GM12892 (cell line): ENCODE data around the gene DUSP1.
"Not testable (repeated sequence)": the region's sequence is repeated elsewhere in the genome, so short reads cannot be mapped to it uniquely, and the experiment has no call there.

Experiments
- DNase-seq: peaks from one replicate; pipeline ENCODE4 v3.0.0; 2011; ENCODE audit not compliant: insufficient read length
- FAIRE-seq: peaks from 2 replicates; lab custom pipeline; 2011; peaks lifted over from hg19 to GRCh38; lab: Jason Lieb, UNC
- POLR2A ChIP-seq: IDR thresholded peaks from 2 replicates; pipeline ENCODE4 v1.6.1; 2011; ENCODE audit warnings: low read depth, low read length, control low read depth
- POLR2AphosphoS5 ChIP-seq: IDR thresholded peaks from 2 replicates; pipeline ENCODE4 v1.6.1; 2011; ENCODE audit warnings: low read depth, low read length, control low read depth
- TAF1 ChIP-seq: IDR thresholded peaks from 2 replicates; pipeline ENCODE4 v1.6.1; 2011; ENCODE audit warnings: low read depth, mild to moderate bottlenecking, control low read depth, low read length, borderline replicate concordance

DUSP1 gene

DNA sequence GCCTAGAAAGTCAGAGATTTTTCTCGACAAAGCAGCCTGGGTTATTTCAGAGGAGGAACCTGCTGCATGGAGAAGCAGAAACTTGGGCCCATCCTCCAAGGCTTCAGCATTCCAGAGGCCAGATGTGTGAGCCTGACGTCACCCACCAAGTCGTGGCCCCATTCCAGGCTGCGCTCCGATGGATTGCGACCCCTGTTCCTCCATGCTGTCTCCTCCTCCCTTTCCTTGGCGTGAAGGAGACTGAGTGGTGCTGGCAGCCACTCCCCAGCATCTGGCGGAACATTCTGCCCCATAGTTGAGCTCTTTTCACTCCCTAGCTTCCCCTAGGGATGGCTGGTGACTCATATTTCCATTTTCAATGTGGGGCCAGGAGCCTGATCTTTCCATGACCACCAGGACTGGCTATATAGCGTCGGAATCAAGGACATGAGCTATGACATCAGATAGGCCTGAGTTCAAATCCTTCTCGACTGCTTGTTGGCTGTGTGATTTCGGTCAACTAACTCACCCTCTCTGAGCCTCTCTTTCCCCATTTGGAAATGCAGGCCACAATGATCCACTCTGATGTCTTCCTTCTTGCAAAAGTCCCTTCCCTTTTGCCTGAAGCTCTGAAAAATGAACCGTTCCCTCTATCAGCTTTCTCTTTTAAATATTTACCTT is 24.5 kb upstream of the DUSP1 start:
- DNase-seq = no peak
- no peak for FAIRE-seq
- TF ChIP-seq TAF1 (no peak), POLR2AphosphoS5 (no peak), POLR2A (no peak)

DNA sequence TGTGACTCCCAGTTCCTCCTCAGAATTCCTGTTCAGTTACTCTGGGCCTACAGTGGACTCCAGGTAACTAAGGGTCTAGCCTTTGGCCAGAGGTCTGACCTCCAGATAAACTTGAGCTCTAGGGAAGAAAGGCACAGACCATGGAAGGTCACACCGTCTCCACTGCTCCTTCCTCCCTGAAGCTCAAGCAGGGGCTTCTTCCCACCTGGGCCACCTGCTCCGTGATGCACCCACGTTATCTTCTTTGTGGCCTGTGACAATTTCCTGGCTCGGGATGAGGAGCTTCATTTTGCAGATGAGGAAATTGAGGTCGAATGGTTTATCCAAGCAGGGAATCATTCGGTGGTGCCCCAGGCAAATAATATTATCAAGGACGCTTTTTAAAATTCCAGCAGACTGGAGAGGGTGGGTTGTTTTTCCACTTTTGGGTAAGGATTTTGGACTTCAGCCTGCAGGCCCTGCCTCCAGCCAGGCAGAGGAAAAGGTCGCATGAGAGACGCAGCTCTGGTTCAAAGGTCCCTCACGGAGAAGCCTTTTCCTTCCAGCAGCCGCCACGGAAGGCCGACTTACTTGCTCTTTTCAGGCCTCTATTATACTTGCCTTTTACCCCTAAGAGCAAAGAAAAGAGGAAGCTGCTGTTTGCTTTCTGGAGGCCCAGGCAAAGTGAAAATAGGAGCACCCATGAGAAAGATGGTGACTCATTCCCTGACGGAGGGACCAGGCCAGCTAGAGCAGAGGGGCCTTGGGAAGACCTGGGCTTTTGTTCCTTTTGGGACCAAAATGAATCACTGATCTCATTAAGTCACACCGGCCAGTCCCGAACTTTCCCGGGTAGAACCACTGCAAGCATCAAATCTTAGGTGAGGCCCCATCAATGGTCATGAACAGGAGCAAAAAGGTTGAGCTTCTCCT is 22.8 kb upstream of the DUSP1 start:
- FAIRE-seq (no peak), DNase-seq (no peak)
- TF ChIP-seq POLR2A (no peak), TAF1 (no peak)

DNA sequence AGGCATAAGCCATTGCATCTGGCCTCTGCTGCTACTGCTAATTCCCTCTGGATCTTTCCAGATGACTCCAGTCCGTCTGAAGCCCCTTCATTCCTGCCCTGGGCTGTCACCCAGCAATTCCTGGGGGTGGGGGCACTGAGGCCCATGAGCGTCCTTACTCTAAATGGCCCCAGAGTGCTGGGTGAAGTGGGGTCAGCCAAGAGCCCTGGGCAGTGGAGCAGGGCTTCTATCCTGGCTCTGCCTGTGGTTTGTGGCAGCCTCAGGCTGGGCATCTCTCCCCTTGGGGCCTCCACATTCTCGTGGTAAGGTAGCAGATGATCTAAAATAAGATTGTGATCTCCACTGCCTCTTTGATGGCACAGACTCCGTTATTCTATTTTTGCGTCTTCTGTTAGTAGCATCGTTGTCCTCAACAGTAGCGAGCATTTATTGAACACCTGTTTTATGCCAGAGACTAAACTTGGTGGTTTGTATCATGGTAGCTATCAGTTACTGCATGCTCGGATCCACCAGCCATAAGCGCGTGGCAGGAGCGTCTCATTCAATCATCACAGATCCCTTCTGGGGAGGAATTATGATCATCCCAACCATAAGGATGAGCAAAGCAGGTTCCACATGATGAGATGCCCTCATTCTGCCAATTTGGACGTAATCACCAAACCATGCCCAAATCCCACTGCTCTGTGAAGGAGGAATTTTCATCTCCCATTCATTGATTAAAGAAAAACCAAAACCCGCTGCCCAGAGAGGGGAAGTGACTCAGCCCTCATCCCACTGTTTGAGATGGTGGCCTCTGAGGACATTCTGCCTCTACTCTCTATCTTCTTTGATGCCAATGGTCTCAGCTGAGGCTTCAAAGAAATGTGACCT is 21.9 kb upstream of the DUSP1 start:
- DNase-seq = no peak
- no peak for FAIRE-seq
- TF ChIP-seq TAF1 = no peak
- no peak for TF ChIP-seq POLR2AphosphoS5
- TF ChIP-seq POLR2A = no peak

DNA sequence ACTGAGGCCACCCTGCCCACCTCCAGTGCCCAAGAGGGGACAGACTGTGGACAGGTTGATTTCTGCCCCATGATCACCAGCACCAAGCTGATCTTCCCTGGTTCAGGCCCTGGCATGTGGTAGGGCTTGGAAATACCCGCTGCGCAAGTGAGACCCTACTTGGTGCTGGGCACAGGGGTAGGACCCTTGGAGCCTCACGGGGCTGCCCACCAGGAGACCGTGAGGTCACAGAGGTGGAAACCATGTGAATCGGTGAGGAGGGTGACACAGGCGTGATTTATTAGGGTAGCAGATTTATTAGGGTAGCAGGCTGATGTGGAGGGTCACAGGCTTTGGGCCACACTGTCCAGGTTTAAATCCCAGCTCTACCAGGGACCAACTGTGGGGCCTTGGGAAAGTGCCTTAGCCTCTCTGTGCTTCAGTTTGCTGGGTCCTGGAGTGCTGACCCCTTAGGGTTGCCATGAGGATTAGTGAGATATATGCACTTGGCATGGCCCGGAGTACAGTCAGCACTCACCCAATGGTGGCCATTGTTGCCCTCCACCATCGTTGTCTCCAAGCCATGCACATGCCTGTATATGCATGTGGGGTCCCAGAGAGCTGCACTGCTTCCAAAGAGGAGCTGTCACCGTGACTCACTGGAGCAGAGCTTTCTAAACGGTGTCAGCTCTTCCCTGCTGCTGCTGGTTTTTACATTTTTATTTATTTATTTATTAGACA is 20.9 kb upstream of the DUSP1 start:
- FAIRE-seq (no peak), DNase-seq (no peak)
- no peak for TF ChIP-seq POLR2A

DNA sequence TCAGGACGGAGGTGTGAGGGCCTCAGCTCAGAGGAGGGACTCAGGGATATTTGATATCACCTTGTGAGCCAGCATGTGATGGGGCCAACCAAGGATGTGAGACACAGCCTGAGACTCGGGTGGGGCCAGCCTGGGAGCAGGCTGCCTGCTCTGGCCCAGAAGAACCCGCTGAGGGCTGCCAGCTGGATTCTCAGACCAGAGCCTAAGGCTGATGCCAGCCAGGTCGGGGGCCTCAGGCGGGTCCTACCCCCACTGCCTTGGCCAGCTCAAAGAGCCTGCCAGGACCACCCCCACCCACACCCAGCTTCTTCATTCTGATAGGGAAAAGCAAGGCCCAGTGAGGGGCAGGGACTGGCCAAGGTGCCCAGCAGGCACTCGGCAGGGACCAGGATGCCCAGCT is 20.3 kb upstream of the DUSP1 start:
- TF ChIP-seq POLR2A = no peak
- TF ChIP-seq TAF1 = no peak
- no peak for TF ChIP-seq POLR2AphosphoS5
- FAIRE-seq = no peak
- DNase-seq = no peak

DNA sequence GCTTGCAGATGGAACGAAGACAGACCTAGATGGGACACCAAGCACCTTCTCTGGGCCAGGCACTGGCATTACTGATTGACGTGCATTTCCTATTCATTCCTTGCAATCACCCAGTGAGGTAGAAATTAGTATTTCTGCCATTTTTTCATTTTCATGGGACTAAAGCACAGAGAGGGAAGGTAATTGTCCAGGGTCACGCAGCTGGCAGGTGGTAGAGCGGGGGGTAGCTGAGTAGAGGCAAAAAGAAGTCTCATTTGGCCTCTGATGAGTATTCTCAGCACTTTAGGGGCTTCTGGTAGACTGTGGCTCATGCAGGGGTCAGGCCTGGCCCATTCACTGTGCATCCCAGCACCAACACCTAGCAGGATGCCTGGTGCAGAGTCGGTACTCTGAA is 19.5 kb upstream of the DUSP1 start:
- no peak for DNase-seq
- no peak for FAIRE-seq
- TF ChIP-seq TAF1 = no peak
- TF ChIP-seq POLR2A = no peak
- no peak for TF ChIP-seq POLR2AphosphoS5

DNA sequence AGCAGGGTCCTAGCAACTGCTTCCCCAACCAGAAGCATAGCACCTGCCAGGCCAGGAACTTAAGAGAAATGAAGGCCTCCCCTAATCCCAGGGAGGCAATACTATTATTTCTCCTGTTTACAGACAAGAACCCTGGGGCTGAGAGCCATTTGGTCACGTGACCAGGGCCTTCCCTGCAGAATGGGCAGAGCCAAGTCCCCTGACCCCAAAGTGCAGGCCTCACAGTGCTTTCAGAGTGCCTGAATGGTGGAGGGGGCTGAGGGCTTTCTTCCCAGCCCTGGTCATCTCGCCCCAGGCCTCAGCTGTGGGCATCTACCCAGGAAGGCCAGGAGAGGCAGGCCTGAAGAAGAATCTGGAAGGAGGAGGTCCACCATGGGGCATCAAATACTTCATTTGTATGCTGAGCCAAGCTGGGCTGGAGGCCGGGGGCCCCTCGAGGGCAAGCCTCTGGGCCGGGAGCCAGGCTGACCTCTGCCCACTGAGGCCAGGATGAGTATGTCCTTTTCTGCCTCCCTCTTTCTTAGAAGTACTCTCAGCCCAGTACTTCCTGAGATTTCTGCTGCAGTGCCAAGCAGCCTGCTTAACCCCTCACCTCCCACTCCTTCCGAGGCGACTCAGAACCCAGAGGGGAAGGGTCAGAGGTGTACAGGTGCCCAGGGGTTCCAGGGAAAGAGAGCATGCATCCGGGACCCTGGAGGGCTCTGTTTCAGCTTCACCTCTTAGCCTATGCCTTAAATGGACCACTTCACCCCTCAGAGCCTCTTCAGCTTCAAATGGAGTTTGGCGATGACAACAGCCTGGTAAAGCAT is 18.9 kb upstream of the DUSP1 start:
- DNase-seq (no peak), FAIRE-seq (no peak)
- no peak for TF ChIP-seq POLR2AphosphoS5
- TF ChIP-seq TAF1 = no peak
- no peak for TF ChIP-seq POLR2A

DNA sequence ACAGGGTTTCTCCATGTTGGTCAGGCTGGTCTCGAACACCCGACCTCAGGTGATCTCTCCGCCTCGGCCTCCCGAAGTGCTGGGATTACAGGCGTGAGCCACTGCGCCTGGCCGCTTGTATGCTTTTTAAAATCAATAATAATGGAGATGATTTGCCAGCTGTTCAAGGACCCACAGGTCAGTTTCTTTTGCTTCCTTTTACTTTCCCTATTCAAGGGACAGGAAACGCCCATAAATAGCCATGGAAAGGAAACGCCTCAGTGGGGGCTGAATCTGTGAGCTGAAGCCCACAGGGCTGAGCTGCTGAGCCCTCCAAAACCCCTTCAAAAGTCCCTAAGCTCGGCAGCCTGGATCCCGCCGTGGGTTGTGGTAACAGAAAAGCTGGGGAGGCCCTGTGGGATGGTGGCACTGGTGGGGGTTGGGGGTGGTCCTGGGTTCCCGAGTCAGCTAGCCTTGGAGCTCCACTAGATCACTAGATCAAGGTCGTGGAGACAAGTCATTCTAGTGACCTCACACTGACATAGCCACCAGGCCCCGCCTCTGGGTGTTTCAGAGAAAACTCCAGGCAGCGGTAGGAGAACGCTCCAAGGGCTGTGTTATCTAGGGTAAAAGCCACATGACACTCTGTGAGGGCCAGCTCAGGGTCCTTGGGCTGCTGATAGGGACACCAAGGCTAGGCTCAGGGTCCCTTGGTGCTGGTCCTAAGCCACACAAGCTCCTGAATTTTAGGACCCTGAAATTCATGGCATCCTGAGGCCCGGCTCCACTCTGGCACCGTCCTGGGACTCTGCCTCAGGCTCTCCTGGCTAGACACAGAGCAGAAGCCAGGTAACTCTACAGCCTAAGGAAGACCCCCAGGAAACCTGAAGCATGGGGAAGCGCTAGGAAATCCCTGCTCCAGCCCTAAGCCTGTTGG is 18.0 kb upstream of the DUSP1 start:
- TF ChIP-seq POLR2AphosphoS5 (no peak), TAF1 (no peak), POLR2A (no peak)
- FAIRE-seq = no peak
- no peak for DNase-seq

DNA sequence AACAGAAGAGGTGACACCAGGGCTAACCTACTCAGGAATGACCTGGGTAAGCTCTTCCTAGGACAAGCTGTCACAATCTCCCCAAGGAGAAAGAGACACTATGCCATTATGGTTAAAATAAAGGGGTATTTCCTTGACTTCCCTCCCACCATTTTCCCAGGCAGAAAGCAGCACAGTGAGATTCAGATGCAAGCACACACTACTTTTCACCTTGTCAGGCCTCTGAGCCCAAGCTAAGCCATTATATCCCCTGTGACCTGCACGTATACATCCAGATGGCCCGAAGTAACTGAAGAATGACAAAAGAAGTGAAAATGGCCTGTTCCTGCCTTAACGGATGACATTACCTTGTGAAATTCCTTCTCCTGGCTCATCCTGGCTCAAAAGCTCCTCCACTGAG is 16.5 kb upstream of the DUSP1 start:
- FAIRE-seq, DNase-seq: not testable (repeated sequence)
